Measurements from ENCODE around the gene CRIP2. TPM values are rescaled to one million over a fixed set of nuclear protein-coding genes. Genes with fewer than 3 reads are reported as not detected.

Gene CRIP2
- total RNA-seq, 1 experiment from 2014 or later = 192 TPM

GRCh38 chr14:105508069-105508468, 33.4 kb downstream of the CRIP2 start:
- BruUV-seq (replicated peaks) = no TSS peak
- Histone ChIP-seq H3K4me3 (ENCODE audit: low read depth, low read length, poor library complexity, severe bottlenecking) (no peak overlapping the region), H3K4me1 (ENCODE audit: insufficient read depth, low read length, poor library complexity, severe bottlenecking) (no peaks in the 10 kb centered on the region), H3K27ac (ENCODE audit: low read depth, low read length, poor library complexity, severe bottlenecking) (no peak overlapping the region), H3K9me3 (ENCODE audit: low read depth, low read length, poor library complexity, severe bottlenecking) (no peaks in the 10 kb centered on the region), H3K36me3 (ENCODE audit: insufficient read depth, low read length, poor library complexity, severe bottlenecking) (no peaks in the 10 kb centered on the region), H3K27me3 (replicated peaks; ENCODE audit: insufficient read depth, low read depth, low read length, poor library complexity) (peaks cover 28% of the 10 kb centered on the region)
- intact Hi-C loops (cut with micrococcal nuclease; ENCODE audit: unreplicated experiment) = no loop called here
- TF ChIP-seq CTCF (conservative IDR thresholded peaks at IDR 0.05; ENCODE audit: low read depth, low read length) = no peak
- TF ChIP-seq EZH2 (IDR thresholded peaks at IDR 0.05; ENCODE audit: borderline replicate concordance, low read depth, low read length, poor library complexity, severe bottlenecking) = no peak
- ChIA-PET POLR2A (ENCODE audit: low non-redundant PET) (no interaction called here), CTCF (interaction anchor here (0.7 kb wide), 2 partner anchors 141 to 418 kb away, joined by 3 to 8 read pairs; no protein-coding TSS in a partner anchor)
- no peak for DNase-seq (ENCODE audit: low spot score)

- TF ChIP-seq EZH2 (IDR thresholded peaks at IDR 0.05; ENCODE audit: borderline replicate concordance, low read depth, low read length, poor library complexity, severe bottlenecking) = no peak
- no peak for TF ChIP-seq CTCF (conservative IDR thresholded peaks at IDR 0.05; ENCODE audit: low read depth, low read length)
- ChIA-PET POLR2A (ENCODE audit: low non-redundant PET) (no interaction called here), CTCF (no interaction called here)
- no peak for DNase-seq (ENCODE audit: low spot score)
- no TSS peak for BruUV-seq (replicated peaks)
- Histone ChIP-seq H3K9me3 (ENCODE audit: low read depth, low read length, poor library complexity, severe bottlenecking) (no peaks in the 10 kb centered on the region), H3K4me1 (ENCODE audit: insufficient read depth, low read length, poor library complexity, severe bottlenecking) (no peaks in the 10 kb centered on the region), H3K27ac (ENCODE audit: low read depth, low read length, poor library complexity, severe bottlenecking) (no peak overlapping the region), H3K4me3 (ENCODE audit: low read depth, low read length, poor library complexity, severe bottlenecking) (no peak overlapping the region), H3K27me3 (replicated peaks; ENCODE audit: insufficient read depth, low read depth, low read length, poor library complexity) (peaks cover 28% of the 10 kb centered on the region), H3K36me3 (ENCODE audit: insufficient read depth, low read length, poor library complexity, severe bottlenecking) (no peaks in the 10 kb centered on the region)
- intact Hi-C loops (cut with micrococcal nuclease; ENCODE audit: unreplicated experiment) = no loop called here
Measured at GRCh38 chr14:105508601-105509000, 34.0 kb downstream of the CRIP2 start.

- H3K36me3 ChIP-seq (ENCODE audit: insufficient read depth, low read length, poor library complexity, severe bottlenecking) = no peaks in the 10 kb centered on the region
- H3K4me1 ChIP-seq (ENCODE audit: insufficient read depth, low read length, poor library complexity, severe bottlenecking) = no peaks in the 10 kb centered on the region
- DNase-seq (ENCODE audit: low spot score) = no peak
- no peaks in the 10 kb centered on the region for H3K9me3 ChIP-seq (ENCODE audit: low read depth, low read length, poor library complexity, severe bottlenecking)
- TF ChIP-seq CTCF (conservative IDR thresholded peaks at IDR 0.05; ENCODE audit: low read depth, low read length) = no peak
- no peak for TF ChIP-seq EZH2 (IDR thresholded peaks at IDR 0.05; ENCODE audit: borderline replicate concordance, low read depth, low read length, poor library complexity, severe bottlenecking)
- intact Hi-C loops (cut with micrococcal nuclease; ENCODE audit: unreplicated experiment) = no loop called here
- no TSS peak for BruUV-seq (replicated peaks)
- peaks cover under 1% of the 10 kb centered on the region for H3K27me3 ChIP-seq (replicated peaks; ENCODE audit: insufficient read depth, low read depth, low read length, poor library complexity)
- ChIA-PET POLR2A (ENCODE audit: low non-redundant PET) (no interaction called here), CTCF (no interaction called here)
- no peak overlapping the region for H3K27ac ChIP-seq (ENCODE audit: low read depth, low read length, poor library complexity, severe bottlenecking)
- H3K4me3 ChIP-seq (ENCODE audit: low read depth, low read length, poor library complexity, severe bottlenecking) = no peak overlapping the region
Measured at GRCh38 chr14:105517096-105517495, 42.5 kb downstream of the CRIP2 start.

Data from A673 (cell line).